Astrocyte of the cerebellum (primary cell): Measurements from ENCODE around the gene STAT4.

Experiments
- DNase-seq: peaks from one replicate; pipeline ENCODE4 v3.0.0-alpha.2; 2011; ENCODE audit warnings: low read depth
- H3K4me3 ChIP-seq: 2 replicates; pipeline ENCODE4 v1.5.1; 2011; ENCODE audit warnings: mild to moderate bottlenecking, low read depth, low read length, moderate library complexity
- in situ Hi-C: cut with HindIII; loops from 2 replicates; pipeline ENCODE4 v1.10.0; 2017; ENCODE audit warnings: low sequenced_read_pairs
- TF ChIP-seq, protein P1 (sequence below): IDR thresholded peaks from 2 replicates; pipeline ENCODE4 v1.5.1; 2012; ENCODE audit warnings: low read length, low read depth, moderate library complexity, mild to moderate bottlenecking; ENCODE audit errors: missing control alignments

Gene STAT4

DNA sequence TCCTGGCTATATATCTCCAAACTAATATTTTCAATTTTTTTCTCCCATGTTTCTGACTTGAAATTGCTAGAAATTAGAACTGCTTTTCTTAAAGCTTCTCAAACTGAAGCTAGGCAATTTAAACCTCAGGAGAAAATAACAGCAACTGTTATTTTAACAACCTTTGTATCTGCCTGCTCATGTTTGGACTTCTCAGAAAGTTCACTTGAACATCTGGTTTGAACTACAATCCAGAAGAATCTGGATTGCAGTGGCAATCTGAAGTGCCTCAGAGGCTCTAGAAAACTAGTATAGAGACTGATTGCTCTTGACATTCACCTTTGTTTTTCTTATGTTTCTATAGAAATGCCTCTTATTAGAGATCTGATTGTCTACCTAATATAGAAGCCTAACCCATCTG lies 64.1 kb downstream of the STAT4 start:
- TF ChIP-seq, protein P1, sequence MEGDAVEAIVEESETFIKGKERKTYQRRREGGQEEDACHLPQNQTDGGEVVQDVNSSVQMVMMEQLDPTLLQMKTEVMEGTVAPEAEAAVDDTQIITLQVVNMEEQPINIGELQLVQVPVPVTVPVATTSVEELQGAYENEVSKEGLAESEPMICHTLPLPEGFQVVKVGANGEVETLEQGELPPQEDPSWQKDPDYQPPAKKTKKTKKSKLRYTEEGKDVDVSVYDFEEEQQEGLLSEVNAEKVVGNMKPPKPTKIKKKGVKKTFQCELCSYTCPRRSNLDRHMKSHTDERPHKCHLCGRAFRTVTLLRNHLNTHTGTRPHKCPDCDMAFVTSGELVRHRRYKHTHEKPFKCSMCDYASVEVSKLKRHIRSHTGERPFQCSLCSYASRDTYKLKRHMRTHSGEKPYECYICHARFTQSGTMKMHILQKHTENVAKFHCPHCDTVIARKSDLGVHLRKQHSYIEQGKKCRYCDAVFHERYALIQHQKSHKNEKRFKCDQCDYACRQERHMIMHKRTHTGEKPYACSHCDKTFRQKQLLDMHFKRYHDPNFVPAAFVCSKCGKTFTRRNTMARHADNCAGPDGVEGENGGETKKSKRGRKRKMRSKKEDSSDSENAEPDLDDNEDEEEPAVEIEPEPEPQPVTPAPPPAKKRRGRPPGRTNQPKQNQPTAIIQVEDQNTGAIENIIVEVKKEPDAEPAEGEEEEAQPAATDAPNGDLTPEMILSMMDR, result no peak
- DNase-seq, result no peak
- in situ Hi-C loops, result no loop called here
- H3K4me3 ChIP-seq, result no peak overlapping the region

DNA sequence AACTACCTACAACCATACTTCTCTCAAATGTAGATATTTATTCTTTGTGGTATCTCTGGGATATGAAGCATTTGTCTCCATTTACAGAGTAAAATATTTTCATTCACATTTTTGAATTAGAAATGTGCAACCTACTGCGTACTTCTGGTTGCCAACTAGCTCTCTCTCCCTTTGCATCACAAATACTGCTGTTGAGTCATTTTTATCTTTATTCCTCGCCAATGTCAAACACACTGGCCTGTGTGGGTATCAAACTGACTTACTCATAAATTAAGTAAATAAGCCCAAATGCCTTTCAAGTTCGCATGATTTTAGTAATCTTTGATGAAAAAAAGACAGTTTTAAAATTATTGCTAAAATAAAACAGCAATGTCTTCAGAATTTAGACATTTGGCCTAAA lies 67.3 kb downstream of the STAT4 start:
- TF ChIP-seq, protein P1, result no peak
- in situ Hi-C loops, result no loop called here
- H3K4me3 ChIP-seq, result no peak overlapping the region
- DNase-seq, result no peak

DNA sequence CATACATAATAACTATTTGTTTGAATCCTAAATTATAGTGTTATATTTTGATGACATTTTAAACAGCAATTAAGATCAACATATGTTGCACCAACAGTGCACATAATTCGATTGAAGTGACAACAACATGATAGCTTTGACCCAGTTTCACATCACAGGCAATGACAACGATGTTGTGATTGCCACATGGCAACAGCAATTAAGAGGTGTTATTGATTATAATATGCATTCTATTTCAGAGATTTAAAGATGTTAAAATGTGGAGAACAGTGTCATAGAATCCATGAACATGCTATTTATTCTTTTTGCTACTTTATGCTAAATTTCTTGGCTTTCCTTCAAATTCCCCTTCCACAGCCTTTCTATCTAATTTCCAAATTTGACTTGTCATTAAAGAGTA lies 68.5 kb downstream of the STAT4 start:
- no peak overlapping the region for H3K4me3 ChIP-seq
- DNase-seq, result no peak
- in situ Hi-C loops, result no loop called here
- TF ChIP-seq, protein P1, result no peak

DNA sequence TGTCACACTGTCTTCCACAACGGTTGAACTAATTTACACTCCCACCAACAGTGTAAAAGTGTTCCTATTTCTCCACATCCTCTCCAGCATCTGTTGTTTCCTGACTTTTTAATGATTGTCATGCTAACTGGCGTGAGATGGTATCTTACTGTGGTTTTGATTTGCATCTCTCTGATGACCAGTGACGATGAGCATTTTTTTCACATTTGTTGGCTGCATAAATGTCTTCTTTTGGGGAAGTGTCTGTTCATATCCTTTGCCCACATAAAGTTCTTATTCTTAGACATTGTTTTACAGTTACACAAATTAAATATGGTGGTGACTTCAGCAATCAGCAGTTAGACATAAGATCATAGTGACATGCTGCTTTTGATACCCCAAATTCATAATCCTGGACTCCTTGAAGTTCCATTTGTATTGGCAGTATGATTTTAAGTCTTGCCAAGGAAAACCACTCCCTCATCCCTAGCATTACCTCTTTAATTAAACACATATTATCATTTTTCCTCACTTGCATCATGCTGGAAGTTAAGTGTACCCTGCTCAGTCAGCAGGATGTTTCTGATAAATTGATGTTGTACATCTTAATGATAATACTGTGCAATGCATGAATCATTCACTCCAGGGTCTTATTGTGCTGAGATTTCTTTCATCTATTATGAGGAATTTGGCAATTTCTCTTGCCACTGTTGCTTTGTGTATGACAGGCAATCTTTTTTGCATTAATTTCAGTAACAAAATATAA lies 69.2 kb downstream of the STAT4 start:
- no peak overlapping the region for H3K4me3 ChIP-seq
- TF ChIP-seq, protein P1, result no peak
- DNase-seq, result no peak
- in situ Hi-C loops, result no loop called here

DNA sequence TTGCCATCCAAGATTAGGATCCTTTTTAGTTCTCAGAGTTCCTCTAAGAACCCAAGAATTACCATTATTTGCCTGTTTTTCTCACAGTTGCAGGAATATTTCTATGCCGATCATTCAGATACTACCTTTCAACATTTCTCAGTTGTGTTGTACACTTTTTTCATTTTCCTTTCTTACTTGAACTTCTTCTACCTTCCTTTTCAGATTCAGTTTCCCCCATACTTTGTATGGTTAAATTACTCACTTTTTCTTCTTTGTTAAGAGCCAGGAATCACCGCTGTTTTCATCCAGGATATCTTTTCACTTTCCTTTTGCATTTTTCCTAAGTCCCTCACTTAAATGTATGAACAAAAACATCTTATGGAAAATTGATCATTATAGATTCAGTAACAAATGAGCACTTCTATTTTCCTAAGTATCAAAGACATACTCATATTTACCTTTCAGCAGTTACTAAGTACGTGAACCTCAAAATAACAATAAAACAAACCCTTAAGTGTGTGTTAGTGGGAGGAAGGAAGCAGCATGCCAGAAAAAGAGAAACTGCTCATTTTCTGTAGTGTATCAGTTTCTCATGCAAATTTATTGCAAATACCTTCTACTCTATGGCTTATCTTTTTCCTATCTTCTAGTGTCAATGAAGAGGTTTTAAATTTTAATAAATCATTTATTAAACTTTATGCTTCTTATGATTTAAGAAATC lies 72.5 kb downstream of the STAT4 start:
- in situ Hi-C loops, result no loop called here
- H3K4me3 ChIP-seq, result no peak overlapping the region
- TF ChIP-seq, protein P1, result no peak
- DNase-seq, result no peak

DNA sequence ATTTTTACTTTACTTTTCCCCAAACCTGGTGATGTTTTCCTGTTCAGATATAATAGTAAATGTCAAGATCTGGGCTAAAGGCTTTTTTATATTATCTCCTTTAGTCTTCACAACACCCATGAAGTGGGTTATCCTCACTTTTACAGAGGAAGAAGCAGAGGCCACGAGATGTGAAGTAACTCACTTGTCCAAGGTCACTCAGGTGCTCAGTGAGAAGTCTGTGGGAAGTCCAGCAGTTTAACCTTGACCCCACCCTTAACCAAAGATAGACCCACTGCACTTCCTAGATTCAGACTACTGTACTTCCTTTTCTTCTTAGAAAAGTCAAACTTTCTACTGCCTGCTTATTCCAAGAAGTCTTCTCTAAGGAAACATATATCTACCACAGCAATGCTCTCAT lies 80.5 kb downstream of the STAT4 start:
- H3K4me3 ChIP-seq, result no peak overlapping the region
- DNase-seq, result no peak
- TF ChIP-seq, protein P1, result no peak
- in situ Hi-C loops, result no loop called here
